ENCODE results near the gene AMOT. TPM values are rescaled to one million over a fixed set of nuclear protein-coding genes. Genes with fewer than 3 reads are reported as not detected.

The AMOT gene
- total RNA-seq, 1 donor from 2014 or later: 14.7 TPM

DNA sequence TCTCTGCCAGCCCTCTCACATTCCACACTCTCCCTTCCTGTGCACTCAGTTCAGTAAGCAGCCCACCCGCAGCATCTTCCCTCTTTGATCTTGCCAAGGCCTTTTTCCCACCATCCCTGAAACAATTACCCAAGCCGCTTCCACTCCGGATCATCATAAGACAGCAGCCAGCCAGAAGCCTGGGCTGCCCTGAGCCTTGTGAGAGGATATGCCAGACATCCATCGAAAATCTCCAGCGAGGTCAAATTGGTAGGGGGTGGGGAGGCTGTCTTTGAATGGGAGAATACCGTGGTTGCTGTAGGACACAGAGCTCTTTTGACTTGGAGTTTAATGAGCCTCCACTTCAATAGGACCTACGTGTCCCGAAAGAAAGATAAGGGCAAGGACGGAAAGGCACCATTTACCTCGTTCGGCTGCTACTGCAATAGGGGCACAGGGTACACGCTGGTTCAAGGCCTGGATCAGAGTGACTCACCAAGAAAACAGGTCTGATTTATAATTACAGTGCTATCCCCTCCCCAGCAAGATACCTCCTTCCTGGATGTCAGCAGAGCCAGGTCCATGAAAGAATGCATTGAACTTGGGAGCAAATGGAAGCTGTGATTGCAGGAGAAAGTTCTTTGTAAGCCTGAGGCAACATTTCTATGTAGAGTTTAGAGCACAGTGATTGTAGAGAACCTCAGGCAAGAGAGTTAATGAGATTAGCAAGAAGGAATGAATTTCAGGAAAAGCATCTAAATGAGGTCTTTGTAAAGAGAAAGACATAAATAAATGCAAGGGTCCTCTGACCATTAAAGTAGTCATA is 39.5 kb downstream of the AMOT start:
- Histone ChIP-seq H3K36me3 (no peaks in the 10 kb centered on the region), H3K4me3 (no peak overlapping the region), H3K4me1 (no peaks in the 10 kb centered on the region), H3K27me3 (no peaks in the 10 kb centered on the region), H3K9me3 (no peaks in the 10 kb centered on the region), H3K27ac (no peak overlapping the region)
- no peak for TF ChIP-seq CTCF (IDR thresholded peaks at IDR 0.05)
- intact Hi-C loops (cut with DNase I): no loop called here
- ATAC-seq (no peak), DNase-seq (no peak)

- intact Hi-C loops (cut with DNase I): no loop called here
- H3K4me1 ChIP-seq: no peaks in the 10 kb centered on the region
- H3K9me3 ChIP-seq: no peaks in the 10 kb centered on the region
- no peaks in the 10 kb centered on the region for H3K27me3 ChIP-seq
- DNase-seq (no peak), ATAC-seq (no peak)
- no peak overlapping the region for H3K27ac ChIP-seq
- TF ChIP-seq CTCF (IDR thresholded peaks at IDR 0.05): no peak
- no peak overlapping the region for H3K4me3 ChIP-seq
- H3K36me3 ChIP-seq: no peaks in the 10 kb centered on the region
Measured at GRCh38 chrX:112799425-112799824, 41.2 kb downstream of the AMOT start.

DNA sequence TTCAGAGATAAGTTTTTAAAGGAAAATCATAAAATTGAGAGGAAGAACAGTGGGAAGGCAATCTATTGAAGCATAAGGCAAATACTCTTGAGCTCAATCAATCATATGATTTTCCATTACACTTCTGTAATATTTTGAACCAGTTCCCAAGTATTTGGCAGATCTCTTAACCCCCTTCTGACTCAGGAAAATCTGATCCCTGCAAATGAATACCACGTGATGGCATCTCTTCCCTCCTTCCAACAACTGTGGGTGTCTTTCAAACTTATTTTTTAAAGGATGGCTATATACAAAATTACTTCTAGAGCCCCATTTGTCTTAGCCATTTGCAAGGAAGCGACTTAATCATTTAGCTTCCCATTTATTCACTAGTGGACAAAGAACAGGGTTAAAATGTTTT is 41.9 kb downstream of the AMOT start:
- no peak for TF ChIP-seq CTCF (IDR thresholded peaks at IDR 0.05)
- Histone ChIP-seq H3K4me1 (no peaks in the 10 kb centered on the region), H3K27ac (no peak overlapping the region), H3K27me3 (no peaks in the 10 kb centered on the region), H3K36me3 (no peaks in the 10 kb centered on the region), H3K9me3 (no peaks in the 10 kb centered on the region), H3K4me3 (no peak overlapping the region)
- ATAC-seq (no peak), DNase-seq (no peak)
- intact Hi-C loops (cut with DNase I): no loop called here

GRCh38 chrX:112789931-112790330 is 50.7 kb downstream of the AMOT start:
- intact Hi-C loops (cut with DNase I): no loop called here
- Histone ChIP-seq H3K27ac (no peak overlapping the region), H3K4me1 (no peaks in the 10 kb centered on the region), H3K4me3 (no peak overlapping the region), H3K9me3 (no peaks in the 10 kb centered on the region), H3K36me3 (no peaks in the 10 kb centered on the region), H3K27me3 (no peaks in the 10 kb centered on the region)
- TF ChIP-seq CTCF (IDR thresholded peaks at IDR 0.05): no peak
- DNase-seq: no peak
- no peak for ATAC-seq

DNA sequence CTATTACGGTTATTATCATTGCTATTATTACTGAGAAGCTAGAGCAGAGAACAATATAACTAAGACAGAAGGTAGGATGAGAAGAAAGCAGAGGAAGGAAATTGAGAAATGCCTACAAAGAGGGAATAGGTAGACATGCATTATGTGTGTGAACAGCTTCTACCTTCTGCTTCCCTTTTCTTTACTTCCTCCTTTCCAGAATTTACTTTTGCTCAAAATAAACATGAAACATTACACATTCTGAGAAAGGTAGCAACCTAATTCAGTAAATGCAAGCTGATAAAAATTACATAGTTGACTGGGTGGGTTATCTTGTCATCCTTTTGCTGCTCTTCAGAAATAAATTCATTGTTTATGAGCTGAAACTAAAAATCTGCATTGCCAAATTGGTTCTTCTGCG is 54.6 kb downstream of the AMOT start:
- no peaks in the 10 kb centered on the region for H3K27me3 ChIP-seq
- intact Hi-C loops (cut with DNase I): no loop called here
- no peak overlapping the region for H3K4me3 ChIP-seq
- ATAC-seq (no peak), DNase-seq (no peak)
- H3K36me3 ChIP-seq: no peaks in the 10 kb centered on the region
- no peaks in the 10 kb centered on the region for H3K4me1 ChIP-seq
- no peaks in the 10 kb centered on the region for H3K9me3 ChIP-seq
- no peak for TF ChIP-seq CTCF (IDR thresholded peaks at IDR 0.05)
- no peak overlapping the region for H3K27ac ChIP-seq
